GM19395 (cell line): ENCODE data around the gene BCL11B.

Experiments used
- ATAC-seq: cut with Tn5 transposase; IDR thresholded peaks from one replicate; pipeline ENCODE4 v1.9.1; 2021; ENCODE audit warnings: mild to moderate bottlenecking, moderate library complexity; ENCODE audit not compliant: unreplicated experiment

BCL11B gene

GRCh38 chr14:99185436-99186068, 86.4 kb downstream of the BCL11B start:
- no peak for ATAC-seq

GRCh38 chr14:99183716-99184115, 88.3 kb downstream of the BCL11B start:
- no peak for ATAC-seq

GRCh38 chr14:99183311-99183710, 88.7 kb downstream of the BCL11B start:
- ATAC-seq: no peak

GRCh38 chr14:99182548-99183250, 89.3 kb downstream of the BCL11B start:
- ATAC-seq: no peak

GRCh38 chr14:99181804-99182520, 90.0 kb downstream of the BCL11B start:
- no peak for ATAC-seq

- ATAC-seq: no peak
These were observed 90.8 kb downstream of the BCL11B start for GRCh38 chr14:99181241-99181640.

- ATAC-seq: no peak
These were observed 92.1 kb downstream of the BCL11B start for GRCh38 chr14:99179946-99180345.

- ATAC-seq: no peak
These were observed 92.5 kb downstream of the BCL11B start for GRCh38 chr14:99179506-99179905.

GRCh38 chr14:99177886-99178835, 93.8 kb downstream of the BCL11B start:
- ATAC-seq: no peak

GRCh38 chr14:99177046-99177655, 94.8 kb downstream of the BCL11B start:
- ATAC-seq: no peak

- ATAC-seq: no peak
These were observed 95.6 kb downstream of the BCL11B start for GRCh38 chr14:99176156-99176945.

GRCh38 chr14:99175331-99176155, 96.5 kb downstream of the BCL11B start:
- no peak for ATAC-seq

GRCh38 chr14:99174770-99175319, 97.2 kb downstream of the BCL11B start:
- ATAC-seq: no peak

GRCh38 chr14:99174081-99174769, 97.8 kb downstream of the BCL11B start:
- ATAC-seq: no peak

- no peak for ATAC-seq
These were observed 98.5 kb downstream of the BCL11B start for GRCh38 chr14:99173506-99173905.

- ATAC-seq: no peak
These were observed 98.9 kb downstream of the BCL11B start for GRCh38 chr14:99173086-99173485.

GRCh38 chr14:99171396-99171795, 100.6 kb downstream of the BCL11B start:
- ATAC-seq: no peak

GRCh38 chr14:99169776-99170356, 102.1 kb downstream of the BCL11B start:
- no peak for ATAC-seq
